K562 (cell line): ENCODE results near the gene S100A10. TPM values are rescaled to one million over a fixed set of nuclear protein-coding genes. Genes with fewer than 3 reads are reported as not detected.
A peak's percentile ranks its signal among the peaks of the same experiment; 100 is the strongest.

Source experiments
- BDP1 ChIP-seq: IDR thresholded peaks from 3 replicates; pipeline ENCODE4 v1.6.1; 2011; ENCODE audit not compliant: insufficient read length, insufficient read depth
- CREBBP ChIP-seq: IDR thresholded peaks from one replicate; pipeline ENCODE4 v1.6.1; 2012; ENCODE audit warnings: low read depth, mild to moderate bottlenecking, control low read depth, inconsistent platforms, low read length
- CSDE1 ChIP-seq, 2 experiments: fragments of 450-650 bp; IDR thresholded peaks; 2 replicates each; pipeline ENCODE4 v1.6.1; 2016; ENCODE audit warnings: mild to moderate bottlenecking in 1 of 2
- DACH1 ChIP-seq: fragments of 450-650 bp; IDR thresholded peaks from 2 replicates; pipeline ENCODE4 v1.6.1; 2018; ENCODE audit not compliant: partially characterized antibody
- HBP1 ChIP-seq: fragments of 450-650 bp; formaldehyde crosslinking; IDR thresholded peaks from 2 replicates; pipeline ENCODE4 v1.4.0; 2022; ENCODE audit warnings: missing genetic modification characterization
- HEY1 ChIP-seq: fragments of 250-450 bp; sonication (Bioruptor Pico); IDR thresholded peaks from 2 replicates; pipeline ENCODE4 v1.5.0; 2020; ENCODE audit warnings: mild to moderate bottlenecking, moderate library complexity, borderline replicate concordance
- POLR2G ChIP-seq: fragments of 200-400 bp; formaldehyde crosslinking; IDR thresholded peaks from 2 replicates; pipeline ENCODE4 v1.6.1; 2017; ENCODE audit warnings: low read depth, mild to moderate bottlenecking, antibody characterized with exemption, low read length, moderate library complexity
- POLR3A ChIP-seq: IDR thresholded peaks from 2 replicates; pipeline ENCODE4 v1.6.1; 2011; ENCODE audit warnings: borderline replicate concordance, mild to moderate bottlenecking, moderate library complexity; ENCODE audit not compliant: insufficient read length, insufficient read depth; ENCODE audit errors: extremely low read depth
- SMAD1 ChIP-seq: fragments of 150-350 bp; IDR thresholded peaks from 2 replicates; pipeline ENCODE4 v1.6.1; 2014; ENCODE audit warnings: low read length, low read depth; ENCODE audit not compliant: partially characterized antibody
- TAF1 ChIP-seq: IDR thresholded peaks from 2 replicates; pipeline ENCODE4 v1.6.1; 2011; ENCODE audit warnings: mild to moderate bottlenecking, low read length, moderate library complexity; ENCODE audit not compliant: insufficient read depth, control insufficient read depth, severe bottlenecking; ENCODE audit errors: extremely low read depth
- TARDBP ChIP-seq: fragments of 450-650 bp; IDR thresholded peaks from 2 replicates; pipeline ENCODE4 v1.6.1; 2016
- TEAD4 ChIP-seq, 2 experiments: sonication (generic) in 1 of 2; formaldehyde crosslinking in 1 of 2; IDR thresholded peaks; 2 replicates each; pipeline versions ENCODE4 v1.6.1 to v1.8.0; 2012 to 2022; ENCODE audit warnings: borderline replicate concordance in 1 of 2, inconsistent platforms in 1 of 2, low read length in 1 of 2, mild to moderate bottlenecking in 1 of 2, missing genetic modification reagents in 1 of 2
- ZC3H11A ChIP-seq: IDR thresholded peaks from 2 replicates; pipeline ENCODE4 v1.6.1; 2012; ENCODE audit warnings: low read depth, low read length, improper control_type of control experiment
- ZNF407 ChIP-seq: fragments of 450-650 bp; IDR thresholded peaks from 2 replicates; pipeline ENCODE4 v1.6.1; 2016; ENCODE audit warnings: low read depth
- ZSCAN32 ChIP-seq: fragments of 450-650 bp; formaldehyde crosslinking; IDR thresholded peaks from 2 replicates; pipeline ENCODE4 v1.4.0; 2020; ENCODE audit warnings: mild to moderate bottlenecking, moderate library complexity
- polyA plus RNA-seq, 8 experiments: library from polyadenylated mRNA; depleted of rRNA in 4 of 8; stranded (reverse) in 5 of 8; unstranded in 3 of 8; fragments of >200 nt; fragmentation: Nextera tagmentation in 2 of 8; fragmentation: Illumina TruSeq in 1 of 8; extraction: Ambion mirVana in 2 of 8; extraction: Trizol in 1 of 8; gene quantifications; 2 replicates each; pipeline versions ENCODE4 v1.2.1 to v1.2.3, GENCODE V29; 2011 to 2014; ENCODE audit warnings: inconsistent platforms in 1 of 8, missing spikeins in 1 of 8
- total RNA-seq, 7 experiments: library from RNA; depleted of rRNA in 6 of 7; stranded (reverse); fragments of >200 nt in 6 of 7; fragmentation: Illumina TruSeq in 2 of 7; extraction: Trizol in 2 of 7; gene quantifications; 2 replicates each; pipeline versions ENCODE4 v1.2.1 to v1.2.3, GENCODE V29; 2011 to 2021; ENCODE audit warnings: low replicate concordance in 1 of 7
- TF ChIP-seq, protein P1 (sequence below): sonication (generic); formaldehyde crosslinking; IDR thresholded peaks from 2 replicates; pipeline ENCODE4 v1.8.0; 2022; ENCODE audit warnings: mild to moderate bottlenecking, low read depth, missing genetic modification reagents

Gene S100A10
- total and polyA plus RNA-seq, 9 of the 15 experiments (the other 6 are each of a cell fraction or from before 2014, with no cell fraction given): 0.32 to 1.6 (median 0.50) TPM; not detected in 3

- no peak for TF ChIP-seq ZNF407
- no peak for TF ChIP-seq ZC3H11A
- no peak for TF ChIP-seq CREBBP
- TF ChIP-seq SMAD1: no peak
- TF ChIP-seq TARDBP: no peak
- TF ChIP-seq CSDE1 (IDR thresholded peaks at IDR 0.05): peak in 1 of 2 experiments; percentile 90; a peak in 2 of 4 replicates
- TF ChIP-seq POLR3A: no peak
- TF ChIP-seq, protein P1, sequence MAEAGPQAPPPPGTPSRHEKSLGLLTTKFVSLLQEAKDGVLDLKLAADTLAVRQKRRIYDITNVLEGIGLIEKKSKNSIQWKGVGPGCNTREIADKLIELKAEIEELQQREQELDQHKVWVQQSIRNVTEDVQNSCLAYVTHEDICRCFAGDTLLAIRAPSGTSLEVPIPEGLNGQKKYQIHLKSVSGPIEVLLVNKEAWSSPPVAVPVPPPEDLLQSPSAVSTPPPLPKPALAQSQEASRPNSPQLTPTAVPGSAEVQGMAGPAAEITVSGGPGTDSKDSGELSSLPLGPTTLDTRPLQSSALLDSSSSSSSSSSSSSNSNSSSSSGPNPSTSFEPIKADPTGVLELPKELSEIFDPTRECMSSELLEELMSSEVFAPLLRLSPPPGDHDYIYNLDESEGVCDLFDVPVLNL (CRISPR knock-in tag): no peak
- TF ChIP-seq TAF1: no peak
- peak; percentile 56; the same call in 1 of the 2 replicates for TF ChIP-seq TEAD4 (IDR thresholded peaks at IDR 0.05; ENCODE audit: low read length)
- no peak for TF ChIP-seq TEAD4 (CRISPR knock-in tag; IDR thresholded peaks at IDR 0.05; ENCODE audit: borderline replicate concordance)
- TF ChIP-seq HEY1 (CRISPR knock-in tag): no peak
- no peak for TF ChIP-seq HBP1
- TF ChIP-seq DACH1: no peak
- TF ChIP-seq ZSCAN32: no peak
- no peak for TF ChIP-seq BDP1
- no peak for TF ChIP-seq POLR2G
Measured at GRCh38 chr1:151945725-151946722, 47.6 kb downstream of the S100A10 start (continued).
